ENCODE measurements around the gene GCN1. TPM values are rescaled to one million over a fixed set of nuclear protein-coding genes. Genes with fewer than 3 reads are reported as not detected.

Gene GCN1
- total RNA-seq, 1 donor, result 156 TPM

DNA sequence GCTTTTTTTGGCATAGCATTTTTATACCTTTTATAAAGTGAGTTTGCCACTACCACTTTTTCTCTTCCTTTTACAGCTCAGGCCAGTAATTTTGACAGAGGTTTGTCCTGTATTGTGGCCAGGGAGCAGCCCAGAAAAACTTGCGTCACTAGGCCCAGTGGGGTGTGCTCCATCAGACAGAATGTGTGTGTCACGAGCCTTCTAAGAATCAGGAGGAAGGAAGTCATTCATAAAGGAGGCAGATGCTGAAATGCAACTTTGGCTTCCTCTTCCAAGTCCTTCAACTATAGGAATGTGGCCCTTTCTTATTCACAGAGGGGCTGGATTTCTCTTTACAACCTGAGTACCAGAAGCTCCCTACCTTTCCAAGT, 67.9 kb downstream of the GCN1 start:
- no peak overlapping the region for H3K4me3 ChIP-seq (ENCODE audit: low read depth, low read length)
- peak; percentile 60 for DNase-seq (ENCODE audit: low read depth)
- TF ChIP-seq, protein P1, sequence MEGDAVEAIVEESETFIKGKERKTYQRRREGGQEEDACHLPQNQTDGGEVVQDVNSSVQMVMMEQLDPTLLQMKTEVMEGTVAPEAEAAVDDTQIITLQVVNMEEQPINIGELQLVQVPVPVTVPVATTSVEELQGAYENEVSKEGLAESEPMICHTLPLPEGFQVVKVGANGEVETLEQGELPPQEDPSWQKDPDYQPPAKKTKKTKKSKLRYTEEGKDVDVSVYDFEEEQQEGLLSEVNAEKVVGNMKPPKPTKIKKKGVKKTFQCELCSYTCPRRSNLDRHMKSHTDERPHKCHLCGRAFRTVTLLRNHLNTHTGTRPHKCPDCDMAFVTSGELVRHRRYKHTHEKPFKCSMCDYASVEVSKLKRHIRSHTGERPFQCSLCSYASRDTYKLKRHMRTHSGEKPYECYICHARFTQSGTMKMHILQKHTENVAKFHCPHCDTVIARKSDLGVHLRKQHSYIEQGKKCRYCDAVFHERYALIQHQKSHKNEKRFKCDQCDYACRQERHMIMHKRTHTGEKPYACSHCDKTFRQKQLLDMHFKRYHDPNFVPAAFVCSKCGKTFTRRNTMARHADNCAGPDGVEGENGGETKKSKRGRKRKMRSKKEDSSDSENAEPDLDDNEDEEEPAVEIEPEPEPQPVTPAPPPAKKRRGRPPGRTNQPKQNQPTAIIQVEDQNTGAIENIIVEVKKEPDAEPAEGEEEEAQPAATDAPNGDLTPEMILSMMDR (IDR thresholded peaks at IDR 0.05; ENCODE audit: insufficient read depth, low read length), result no peak

DNA sequence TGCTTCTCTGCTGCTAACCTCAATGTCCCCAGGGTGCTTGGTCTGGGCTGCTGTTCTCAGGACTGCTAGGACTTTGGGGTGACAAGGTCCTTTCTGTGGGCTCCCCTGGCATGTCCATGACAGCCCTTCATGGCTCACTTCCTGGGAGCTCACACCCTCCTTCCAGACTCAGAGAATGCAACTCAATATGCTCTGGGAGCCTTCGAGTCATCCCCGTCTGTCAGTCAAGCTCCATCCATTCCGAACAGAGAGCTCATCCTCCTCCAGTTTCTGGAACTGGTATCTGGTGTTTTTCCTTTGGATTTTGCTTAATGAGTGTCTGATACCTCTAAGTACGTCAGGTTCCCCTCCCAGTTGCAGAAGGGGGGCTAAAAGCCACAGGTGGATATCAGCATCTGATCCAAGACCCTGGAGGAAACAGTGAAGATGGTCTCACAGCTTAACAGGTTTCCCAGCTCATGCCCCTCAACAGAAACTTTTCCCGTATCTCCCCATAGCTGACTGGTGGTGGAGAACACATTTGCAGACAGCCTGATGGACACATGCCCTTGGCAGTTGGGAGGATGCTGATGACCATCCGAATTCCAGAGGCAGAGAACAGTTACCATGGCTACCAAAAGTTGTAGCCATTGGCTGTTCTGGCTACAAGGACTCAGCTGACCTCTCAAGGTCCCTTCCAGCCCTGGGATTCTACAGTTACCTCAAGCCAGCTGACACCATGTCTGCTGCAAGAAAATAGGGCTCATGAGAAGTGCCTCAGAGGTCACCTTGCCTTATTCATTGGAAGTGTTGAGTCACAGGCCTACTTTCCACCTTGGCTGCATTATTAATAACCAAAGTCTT, 68.5 kb downstream of the GCN1 start:
- DNase-seq (ENCODE audit: low read depth), result no peak
- no peak overlapping the region for H3K4me3 ChIP-seq (ENCODE audit: low read depth, low read length)
- TF ChIP-seq, protein P1 (IDR thresholded peaks at IDR 0.05; ENCODE audit: insufficient read depth, low read length), result no peak

DNA sequence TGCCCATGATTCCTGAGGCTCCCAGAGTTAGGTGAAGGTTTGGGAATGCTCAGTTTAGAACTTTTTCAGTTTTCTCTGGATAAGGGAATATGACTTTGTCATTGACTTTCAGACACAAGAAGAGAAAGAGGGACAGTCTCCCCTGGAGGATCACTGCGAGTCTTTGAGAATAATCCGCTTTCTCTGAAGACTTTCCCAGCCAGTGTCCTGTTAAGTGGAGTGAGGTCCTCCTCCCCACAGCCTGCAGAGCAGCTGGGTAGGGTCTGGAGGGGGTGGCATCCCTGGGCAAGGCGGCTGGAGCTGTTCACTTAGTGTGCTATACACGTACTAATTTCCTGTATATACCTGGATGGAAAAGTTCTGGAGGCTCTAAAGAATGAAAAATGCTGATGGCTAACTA, 69.5 kb downstream of the GCN1 start:
- TF ChIP-seq, protein P1 (IDR thresholded peaks at IDR 0.05; ENCODE audit: insufficient read depth, low read length), result no peak
- DNase-seq (ENCODE audit: low read depth), result no peak

DNA sequence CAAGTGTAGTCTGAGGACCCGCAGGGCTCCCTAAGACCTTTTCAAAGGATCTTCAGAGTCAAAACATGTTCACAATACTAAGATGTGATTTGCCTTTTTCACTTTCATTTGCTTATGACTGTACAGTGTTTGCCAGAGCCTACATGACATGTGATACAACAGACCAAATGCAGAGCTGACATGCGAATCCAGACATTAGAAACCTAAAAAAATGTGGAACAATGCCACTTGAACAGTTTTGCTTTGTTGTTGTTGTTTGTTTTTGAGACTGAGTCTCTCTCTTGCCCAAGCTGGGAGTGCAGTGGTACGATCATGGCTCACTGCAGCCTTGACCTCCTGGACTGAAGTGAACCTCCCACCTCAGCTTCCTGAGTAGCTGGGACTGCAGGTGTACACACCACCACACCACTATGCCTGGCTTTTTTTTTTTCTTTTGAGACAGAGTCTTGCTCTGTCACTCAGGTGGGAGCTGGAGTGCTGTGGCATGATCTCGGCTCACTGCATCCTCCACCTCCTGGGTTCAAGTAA, 72.7 kb downstream of the GCN1 start:
- TF ChIP-seq, protein P1 (IDR thresholded peaks at IDR 0.05; ENCODE audit: insufficient read depth, low read length), result no peak
- no peak for DNase-seq (ENCODE audit: low read depth)
- no peak overlapping the region for H3K4me3 ChIP-seq (ENCODE audit: low read depth, low read length)

More for the DNA sequence above, 69.5 kb downstream of the GCN1 start:
- no peak overlapping the region for H3K4me3 ChIP-seq (ENCODE audit: low read depth, low read length)

DNA sequence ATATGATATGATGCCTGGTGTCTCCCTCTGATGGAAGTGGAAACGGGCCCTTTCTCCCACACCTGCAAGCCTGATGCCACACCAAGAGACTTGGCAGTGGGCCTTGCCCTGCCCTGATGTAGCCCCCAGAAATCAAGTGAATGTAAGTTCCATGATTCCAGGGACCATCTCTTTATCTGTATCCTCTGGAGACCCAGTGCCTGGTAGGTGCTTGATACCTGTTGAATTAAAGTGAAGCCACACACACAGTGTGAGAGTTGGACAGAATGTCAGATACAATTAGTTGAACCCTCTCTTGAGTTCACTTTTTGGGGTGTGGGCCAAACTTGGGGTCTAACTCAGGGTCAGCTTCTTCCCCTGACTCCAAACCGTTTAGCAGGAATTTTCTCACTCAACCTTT, 73.2 kb downstream of the GCN1 start:
- no peak overlapping the region for H3K4me3 ChIP-seq (ENCODE audit: low read depth, low read length)
- DNase-seq (ENCODE audit: low read depth), result no peak
- TF ChIP-seq, protein P1 (IDR thresholded peaks at IDR 0.05; ENCODE audit: insufficient read depth, low read length), result no peak

DNA sequence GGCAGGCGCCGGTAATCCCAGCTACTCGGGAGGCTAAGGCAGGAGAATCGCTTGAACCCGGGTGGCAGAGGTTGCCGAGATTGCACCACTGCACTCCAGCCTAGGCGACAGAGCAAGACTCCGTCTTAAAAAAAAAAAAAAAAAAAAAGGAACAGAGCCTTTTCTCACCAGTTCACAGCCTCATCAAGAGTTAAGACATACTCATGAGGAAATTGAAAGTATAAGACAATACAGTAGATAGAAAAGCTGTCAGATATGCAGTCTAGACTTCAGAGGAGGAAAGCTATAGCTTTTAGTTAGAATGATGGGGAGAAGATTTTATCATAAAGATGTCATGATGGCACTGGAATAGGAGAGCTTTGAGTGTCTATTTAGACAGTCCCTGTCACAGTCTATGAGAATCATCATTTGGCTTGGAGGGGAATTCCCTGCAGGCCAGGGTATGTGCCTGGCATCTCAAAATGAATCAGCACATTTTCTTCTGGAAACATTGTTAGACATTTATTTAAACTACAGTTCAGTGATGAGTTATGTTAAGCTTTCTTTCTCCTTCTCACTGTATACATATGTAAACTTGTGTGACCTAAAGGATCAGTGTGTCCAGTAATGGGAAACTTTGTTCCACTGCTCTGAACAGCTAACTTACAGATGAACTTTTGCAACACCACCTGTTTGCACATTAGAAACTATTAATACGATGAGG, 75.1 kb downstream of the GCN1 start:
- DNase-seq (ENCODE audit: low read depth), result peak; percentile 45
- no peak overlapping the region for H3K4me3 ChIP-seq (ENCODE audit: low read depth, low read length)
- TF ChIP-seq, protein P1 (IDR thresholded peaks at IDR 0.05; ENCODE audit: insufficient read depth, low read length), result no peak

All from fibroblast of the aortic adventitia (primary cell).